AG09319 (cell line): ENCODE measurements around the gene NKPD1.
A peak's percentile ranks its signal among the peaks of the same experiment; 100 is the strongest.

Experiments
- DNase-seq: peaks from one replicate; pipeline ENCODE4 v3.0.0-alpha.2; 2010; ENCODE audit warnings: low read depth; ENCODE audit errors: extremely low read depth
- CTCF ChIP-seq: IDR thresholded peaks from 2 replicates; pipeline ENCODE4 v1.5.1; 2011; ENCODE audit warnings: low read depth, mild to moderate bottlenecking, inconsistent platforms, low read length, moderate library complexity

NKPD1 gene

GRCh38 chr19:45191375-45191774, 30.6 kb upstream of the NKPD1 start:
- TF ChIP-seq CTCF: no peak
- DNase-seq: no peak

- TF ChIP-seq CTCF: no peak
- DNase-seq: no peak
Observed at GRCh38 chr19:45189971-45190370, 29.2 kb upstream of the NKPD1 start.

- no peak for DNase-seq
- TF ChIP-seq CTCF: peak; percentile 28
Observed at GRCh38 chr19:45187421-45188100, 26.8 kb upstream of the NKPD1 start.

- TF ChIP-seq CTCF: no peak
- DNase-seq: no peak
Observed at GRCh38 chr19:45186509-45187334, 25.9 kb upstream of the NKPD1 start.

- no peak for TF ChIP-seq CTCF
- DNase-seq: no peak
Observed at GRCh38 chr19:45184115-45184514, 23.3 kb upstream of the NKPD1 start.

- DNase-seq: no peak
- TF ChIP-seq CTCF: no peak
Observed at GRCh38 chr19:45182758-45183157, 22.0 kb upstream of the NKPD1 start.

- DNase-seq: no peak
- TF ChIP-seq CTCF: no peak
Observed at GRCh38 chr19:45180936-45181335, 20.2 kb upstream of the NKPD1 start.
